ENCODE measurements around the gene AFDN.
A peak's percentile ranks its signal among the peaks of the same experiment; 100 is the strongest.
"Not testable (repeated sequence)": the region's sequence is repeated elsewhere in the genome, so short reads cannot be mapped to it uniquely, and the experiment has no call there.

The AFDN gene

GRCh38 chr6:167997642-167998041, 170.9 kb downstream of the AFDN start, which contains the start of gene KIF25:
KIF25 (plus strand) TSS chr6:167997671; CDS start chr6:168029586, 31,915 bp downstream.
- DNase-seq (ENCODE audit: low read depth) = no peak
- H3K4me3 ChIP-seq (ENCODE audit: low read depth, low read length) = peak within 1 kb of the TSS; percentile 28
- no peak for TF ChIP-seq CTCF (conservative IDR thresholded peaks at IDR 0.05; ENCODE audit: low read depth, low read length)

GRCh38 chr6:167998215-167998614, 171.5 kb downstream of the AFDN start:
- DNase-seq (ENCODE audit: low read depth) = no peak
- no peak overlapping the region for H3K4me3 ChIP-seq (ENCODE audit: low read depth, low read length)
- TF ChIP-seq CTCF (conservative IDR thresholded peaks at IDR 0.05; ENCODE audit: low read depth, low read length) = no peak

GRCh38 chr6:168000198-168001028, 173.7 kb downstream of the AFDN start:
- no peak overlapping the region for H3K4me3 ChIP-seq (ENCODE audit: low read depth, low read length)
- no peak for DNase-seq (ENCODE audit: low read depth)
- TF ChIP-seq CTCF (conservative IDR thresholded peaks at IDR 0.05; ENCODE audit: low read depth, low read length) = no peak

GRCh38 chr6:168001029-168001332, 174.3 kb downstream of the AFDN start:
- no peak overlapping the region for H3K4me3 ChIP-seq (ENCODE audit: low read depth, low read length)
- TF ChIP-seq CTCF (conservative IDR thresholded peaks at IDR 0.05; ENCODE audit: low read depth, low read length) = no peak
- no peak for DNase-seq (ENCODE audit: low read depth)

- H3K4me3 ChIP-seq (ENCODE audit: low read depth, low read length); DNase-seq (ENCODE audit: low read depth): not testable (repeated sequence)
Measured at GRCh38 chr6:168001514-168001913, 174.8 kb downstream of the AFDN start.

GRCh38 chr6:168002804-168003203, 176.1 kb downstream of the AFDN start:
- H3K4me3 ChIP-seq (ENCODE audit: low read depth, low read length) = no peak overlapping the region
- no peak for TF ChIP-seq CTCF (conservative IDR thresholded peaks at IDR 0.05; ENCODE audit: low read depth, low read length)
- no peak for DNase-seq (ENCODE audit: low read depth)

GRCh38 chr6:168004023-168004422, 177.3 kb downstream of the AFDN start:
- no peak for TF ChIP-seq CTCF (conservative IDR thresholded peaks at IDR 0.05; ENCODE audit: low read depth, low read length)
- DNase-seq (ENCODE audit: low read depth) = no peak
- no peak overlapping the region for H3K4me3 ChIP-seq (ENCODE audit: low read depth, low read length)

All from choroid plexus epithelial cell (primary cell).